SK-N-SH (cell line): Measurements from ENCODE around the gene ATG16L1. TPM values are rescaled to one million over a fixed set of nuclear protein-coding genes. Genes with fewer than 3 reads are reported as not detected.

Experiments used
- CTCF ChIA-PET: fragments of 300-600, 350-600 bp; formaldehyde crosslinking; extraction: SDS; loops from one replicate; lab custom pipeline; 2021; lab: Yijun Ruan, JAX
- POLR2A ChIA-PET: fragments of 350-600 bp; sonication (Branson Sonifier 250); formaldehyde crosslinking; extraction: SDS; loops from one replicate; lab custom pipeline; 2020; ENCODE audit warnings: antibody characterized with exemption, inconsistent platforms; lab: Yijun Ruan, JAX
- DNase-seq: peaks from one replicate; pipeline ENCODE4 v3.0.0; 2012
- H2AFZ ChIP-seq: fragments of 200-600 bp; sonication (generic); 2 replicates; pipeline ENCODE4 v1.8.1; 2016; ENCODE audit warnings: antibody characterized with exemption, mild to moderate bottlenecking, low read depth
- H3F3A ChIP-seq: fragments of 200-600 bp; sonication (generic); replicated peaks from 2 replicates; pipeline ENCODE3; 2016; ENCODE audit warnings: antibody characterized with exemption, mild to moderate bottlenecking; ENCODE audit not compliant: insufficient read depth
- H3K27ac ChIP-seq, 2 experiments: fragments of 200-500 bp in 1 of 2; fragments of 200-600 bp in 1 of 2; sonication (Bioruptor generic) in 1 of 2; sonication (generic), shearing (Covaris generic) in 1 of 2; 2 replicates each; pipeline versions ENCODE4 v1.5.1 to v1.6.1; 2014 to 2016; ENCODE audit warnings: low read depth in 2 of 2, inconsistent platforms in 1 of 2, low read length in 1 of 2, mild to moderate bottlenecking in 1 of 2, mixed read lengths in 1 of 2
- H3K27me3 ChIP-seq: fragments of 200-600 bp; sonication (generic), shearing (Covaris generic); 2 replicates; pipeline ENCODE4 v1.6.1; 2016; ENCODE audit warnings: mixed run types; ENCODE audit not compliant: insufficient read depth
- H3K36me3 ChIP-seq, 2 experiments: fragments of 200-500 bp in 1 of 2; fragments of 200-600 bp in 1 of 2; sonication (Bioruptor generic) in 1 of 2; sonication (generic) in 1 of 2; replicated peaks in 1 of 2; 2 replicates each; pipeline versions ENCODE3 to v1.5.1; 2014 to 2016; ENCODE audit warnings: low read length in 1 of 2, mild to moderate bottlenecking in 1 of 2; ENCODE audit not compliant: insufficient read depth in 2 of 2, control insufficient read depth in 1 of 2
- H3K4me1 ChIP-seq, 2 experiments: fragments of 200-500 bp in 1 of 2; fragments of 200-600 bp in 1 of 2; sonication (Bioruptor generic) in 1 of 2; sonication (generic), shearing (Covaris generic) in 1 of 2; 2 replicates each; pipeline versions ENCODE4 v1.5.1 to v1.6.1; 2014 to 2016; ENCODE audit warnings: low read depth in 1 of 2, low read length in 1 of 2, mixed run types in 1 of 2; ENCODE audit not compliant: insufficient read depth in 2 of 2, control insufficient read depth in 1 of 2
- H3K4me2 ChIP-seq: fragments of 200-600 bp; sonication (generic), shearing (Covaris generic); 2 replicates; pipeline ENCODE4 v1.6.1; 2017; ENCODE audit warnings: mixed run types
- H3K4me3 ChIP-seq, 2 experiments: fragments of 200-500 bp in 1 of 2; fragments of 200-600 bp in 1 of 2; sonication (Bioruptor generic) in 1 of 2; sonication (generic), shearing (Covaris generic) in 1 of 2; 2 replicates each; pipeline versions ENCODE4 v1.5.1 to v1.8.1; 2014 to 2016; ENCODE audit warnings: low read depth in 2 of 2, inconsistent platforms in 1 of 2, low read length in 1 of 2, mild to moderate bottlenecking in 1 of 2, mixed read lengths in 1 of 2, moderate library complexity in 1 of 2
- H3K79me2 ChIP-seq: fragments of 200-600 bp; sonication (generic); 2 replicates; pipeline ENCODE4 v1.8.1; 2017; ENCODE audit warnings: mild to moderate bottlenecking; ENCODE audit not compliant: insufficient read depth
- H3K9ac ChIP-seq: fragments of 200-600 bp; sonication (generic); 2 replicates; pipeline ENCODE4 v1.6.1; 2017; ENCODE audit warnings: mixed run types
- H3K9me2 ChIP-seq: fragments of 200-600 bp; sonication (generic); 2 replicates; pipeline ENCODE4 v1.6.1; 2017; ENCODE audit warnings: mixed run types
- H3K9me3 ChIP-seq: fragments of 200-600 bp; sonication (generic); 2 replicates; pipeline ENCODE4 v1.6.1; 2017; ENCODE audit warnings: mixed run types, mild to moderate bottlenecking, moderate library complexity
- H4K20me1 ChIP-seq: fragments of 200-600 bp; sonication (generic); 2 replicates; pipeline ENCODE4 v1.6.1; 2017; ENCODE audit warnings: mild to moderate bottlenecking, mixed run types; ENCODE audit not compliant: insufficient read depth
- CHD2 ChIP-seq: fragments of 150-350 bp; IDR thresholded peaks from 2 replicates; pipeline ENCODE4 v1.6.1; 2018; ENCODE audit warnings: low read length; ENCODE audit not compliant: partially characterized antibody
- ELF1 ChIP-seq: IDR thresholded peaks from 2 replicates; pipeline ENCODE4 v1.4.0; 2012
- GABPA ChIP-seq: IDR thresholded peaks from 2 replicates; pipeline ENCODE4 v1.4.0; 2012; ENCODE audit warnings: low read depth, mild to moderate bottlenecking
- GATA2 ChIP-seq: sonication (generic); formaldehyde crosslinking; IDR thresholded peaks from 2 replicates; pipeline ENCODE4 v1.5.0; 2020; ENCODE audit warnings: mild to moderate bottlenecking, missing genetic modification reagents
- MEF2A ChIP-seq: IDR thresholded peaks from 2 replicates; pipeline ENCODE4 v1.4.0; 2012; ENCODE audit warnings: low read depth, borderline replicate concordance
- MXI1 ChIP-seq: IDR thresholded peaks from 2 replicates; pipeline ENCODE4 v1.6.1; 2012; ENCODE audit warnings: mild to moderate bottlenecking, low read depth, low read length, improper control_type of control experiment
- RAD21 ChIP-seq: IDR thresholded peaks from 2 replicates; pipeline ENCODE4 v1.6.1; 2012; ENCODE audit warnings: mild to moderate bottlenecking, low read length
- TAF1 ChIP-seq: IDR thresholded peaks from 2 replicates; pipeline ENCODE4 v1.6.1; 2012; ENCODE audit warnings: low read depth, mild to moderate bottlenecking, low read length, moderate library complexity, borderline replicate concordance
- TEAD4 ChIP-seq: IDR thresholded peaks from 2 replicates; pipeline ENCODE4 v1.4.0; 2012; ENCODE audit warnings: mild to moderate bottlenecking, borderline replicate concordance; ENCODE audit not compliant: insufficient read depth
- YY1 ChIP-seq: IDR thresholded peaks from 2 replicates; pipeline ENCODE4 v1.4.0; 2012; ENCODE audit warnings: low read depth, mild to moderate bottlenecking
- WGBS: methylation state at CpG from one replicate; pipeline ENCODE4 v1.1.6; 2017; ENCODE audit warnings: low lambda C conversion rate; 5-methylcytosine and 5-hydroxymethylcytosine counted together
- polyA plus RNA-seq, 3 experiments: library from polyadenylated mRNA; depleted of rRNA; stranded (reverse); fragments of >200 nt; gene quantifications; 2 replicates each; pipeline ENCODE4 v1.2.3, GENCODE V29; 2012
- TF ChIP-seq, protein P1 (sequence below): fragments of 150-350 bp; IDR thresholded peaks from 2 replicates; pipeline ENCODE4 v1.6.1; 2017; ENCODE audit warnings: antibody characterized with exemption, low read length, low read depth, borderline replicate concordance
- TF ChIP-seq, protein P2 (sequence below): IDR thresholded peaks from 2 replicates; pipeline ENCODE4 v1.6.1; 2012; ENCODE audit warnings: mild to moderate bottlenecking, low read depth, low read length, moderate library complexity
- TF ChIP-seq, protein P3 (sequence below): fragments of 200-600 bp; sonication (generic); IDR thresholded peaks from 2 replicates; pipeline ENCODE4 v1.6.1; 2017; ENCODE audit warnings: antibody characterized with exemption, mild to moderate bottlenecking, moderate library complexity
- TF ChIP-seq, protein P4 (sequence below): IDR thresholded peaks from 2 replicates; pipeline ENCODE4 v1.4.0; 2012; ENCODE audit warnings: low read depth, borderline replicate concordance

The ATG16L1 gene
- polyA plus RNA-seq, 1 of the 3 experiments (the other 2 are of a cell fraction), result 22.2 TPM

DNA sequence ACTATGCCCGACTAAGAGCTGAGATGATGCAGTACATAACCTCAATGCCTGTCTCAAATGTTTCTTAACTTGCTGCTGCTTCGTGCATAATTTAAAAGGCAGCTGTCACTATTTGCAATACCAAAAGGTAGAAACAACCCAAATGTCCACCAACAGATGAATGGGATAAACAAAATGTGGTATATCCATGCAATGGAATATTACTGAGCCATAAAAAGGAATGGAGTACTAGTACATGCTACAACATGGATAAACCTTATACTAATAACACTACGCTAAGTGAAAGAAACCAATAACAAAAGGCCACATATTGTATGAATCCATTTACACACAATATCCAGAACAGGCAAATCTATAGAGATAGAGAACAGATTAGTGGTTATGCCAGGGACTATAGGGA lies 89.8 kb downstream of the ATG16L1 start:
- no peak for DNase-seq
- no peaks in the 10 kb centered on the region for H3K79me2 ChIP-seq
- peaks cover 0 to 9% of the 10 kb centered on the region in 2 experiments; a peak in 1 of 4 replicates for H3K4me1 ChIP-seq
- no peaks in the 10 kb centered on the region for H3F3A ChIP-seq
- no peak overlapping the region for H3K27ac ChIP-seq
- H3K9me2 ChIP-seq, result no peaks in the 10 kb centered on the region
- POLR2A ChIA-PET, result no interaction called here
- H3K4me2 ChIP-seq, result no peak overlapping the region
- no peak overlapping the region for H3K9ac ChIP-seq
- TF ChIP-seq, protein P1, sequence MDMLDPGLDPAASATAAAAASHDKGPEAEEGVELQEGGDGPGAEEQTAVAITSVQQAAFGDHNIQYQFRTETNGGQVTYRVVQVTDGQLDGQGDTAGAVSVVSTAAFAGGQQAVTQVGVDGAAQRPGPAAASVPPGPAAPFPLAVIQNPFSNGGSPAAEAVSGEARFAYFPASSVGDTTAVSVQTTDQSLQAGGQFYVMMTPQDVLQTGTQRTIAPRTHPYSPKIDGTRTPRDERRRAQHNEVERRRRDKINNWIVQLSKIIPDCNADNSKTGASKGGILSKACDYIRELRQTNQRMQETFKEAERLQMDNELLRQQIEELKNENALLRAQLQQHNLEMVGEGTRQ, result no peak
- TF ChIP-seq, protein P2, sequence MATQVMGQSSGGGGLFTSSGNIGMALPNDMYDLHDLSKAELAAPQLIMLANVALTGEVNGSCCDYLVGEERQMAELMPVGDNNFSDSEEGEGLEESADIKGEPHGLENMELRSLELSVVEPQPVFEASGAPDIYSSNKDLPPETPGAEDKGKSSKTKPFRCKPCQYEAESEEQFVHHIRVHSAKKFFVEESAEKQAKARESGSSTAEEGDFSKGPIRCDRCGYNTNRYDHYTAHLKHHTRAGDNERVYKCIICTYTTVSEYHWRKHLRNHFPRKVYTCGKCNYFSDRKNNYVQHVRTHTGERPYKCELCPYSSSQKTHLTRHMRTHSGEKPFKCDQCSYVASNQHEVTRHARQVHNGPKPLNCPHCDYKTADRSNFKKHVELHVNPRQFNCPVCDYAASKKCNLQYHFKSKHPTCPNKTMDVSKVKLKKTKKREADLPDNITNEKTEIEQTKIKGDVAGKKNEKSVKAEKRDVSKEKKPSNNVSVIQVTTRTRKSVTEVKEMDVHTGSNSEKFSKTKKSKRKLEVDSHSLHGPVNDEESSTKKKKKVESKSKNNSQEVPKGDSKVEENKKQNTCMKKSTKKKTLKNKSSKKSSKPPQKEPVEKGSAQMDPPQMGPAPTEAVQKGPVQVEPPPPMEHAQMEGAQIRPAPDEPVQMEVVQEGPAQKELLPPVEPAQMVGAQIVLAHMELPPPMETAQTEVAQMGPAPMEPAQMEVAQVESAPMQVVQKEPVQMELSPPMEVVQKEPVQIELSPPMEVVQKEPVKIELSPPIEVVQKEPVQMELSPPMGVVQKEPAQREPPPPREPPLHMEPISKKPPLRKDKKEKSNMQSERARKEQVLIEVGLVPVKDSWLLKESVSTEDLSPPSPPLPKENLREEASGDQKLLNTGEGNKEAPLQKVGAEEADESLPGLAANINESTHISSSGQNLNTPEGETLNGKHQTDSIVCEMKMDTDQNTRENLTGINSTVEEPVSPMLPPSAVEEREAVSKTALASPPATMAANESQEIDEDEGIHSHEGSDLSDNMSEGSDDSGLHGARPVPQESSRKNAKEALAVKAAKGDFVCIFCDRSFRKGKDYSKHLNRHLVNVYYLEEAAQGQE, result no peak
- H3K4me3 ChIP-seq, result no peak overlapping the region
- CTCF ChIA-PET, result interaction anchor here (0.7 to 1.1 kb wide), 2 partner anchors 13 to 75 kb away, joined by 3 read pairs; partner anchors contain the start of gene DGKD
- H4K20me1 ChIP-seq, result no peaks in the 10 kb centered on the region
- no peak overlapping the region for H2AFZ ChIP-seq
- H3K9me3 ChIP-seq, result 0 out of 2 replicates have a peak, but pooled peaks cover 3% of the 10 kb centered on the region
- WGBS, result 96% methylated on average over 3 of the region's 3 CpGs
- no peaks in the 10 kb centered on the region for H3K27me3 ChIP-seq
- H3K36me3 ChIP-seq, result no peaks in the 10 kb centered on the region

DNA sequence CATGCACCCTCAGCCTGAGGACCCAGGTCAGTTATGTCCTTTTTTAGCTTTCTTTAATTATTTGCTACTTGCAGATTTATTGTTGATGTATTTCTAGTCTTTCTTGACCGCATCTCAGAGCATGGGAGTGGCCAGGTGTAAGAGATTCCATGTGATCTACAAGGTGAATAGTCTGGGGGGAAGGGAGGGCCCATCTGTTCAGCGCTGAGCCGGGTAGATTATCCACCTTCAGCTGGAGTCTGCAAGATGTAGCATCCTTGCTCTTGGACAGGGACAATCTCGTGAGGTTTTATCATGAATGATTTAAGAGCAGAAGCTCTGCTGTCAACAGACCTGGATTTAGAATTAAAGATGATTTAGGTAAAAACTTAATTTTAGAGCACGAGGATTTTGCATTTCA lies 90.8 kb downstream of the ATG16L1 start:
- 87% methylated on average over 5 of the region's 5 CpGs for WGBS
- Histone ChIP-seq H3K36me3 (no peaks in the 10 kb centered on the region), H3K9me3 (0 out of 2 replicates have a peak, but pooled peaks cover 3% of the 10 kb centered on the region), H3K9me2 (no peaks in the 10 kb centered on the region), H3K4me1 (peaks cover 0 to 9% of the 10 kb centered on the region in 2 experiments; a peak in 1 of 4 replicates), H3K4me3 (no peak overlapping the region), H3K27me3 (no peaks in the 10 kb centered on the region), H3K4me2 (no peak overlapping the region), H2AFZ (no peak overlapping the region), H3F3A (no peaks in the 10 kb centered on the region), H4K20me1 (no peaks in the 10 kb centered on the region), H3K9ac (no peak overlapping the region), H3K27ac (no peak overlapping the region), H3K79me2 (no peaks in the 10 kb centered on the region)
- ChIA-PET POLR2A (no interaction called here), CTCF (interaction anchor here (0.7 to 2.0 kb wide), 3 partner anchors 12 to 101 kb away, joined by 3 to 6 read pairs (median 3); partner anchors contain the start of gene DGKD)
- DNase-seq, result no peak
- TF ChIP-seq ELF1 (no peak), MEF2A (no peak), GATA2 (CRISPR knock-in tag) (no peak), YY1 (no peak), GABPA (no peak), CHD2 (no peak), RAD21 (no peak), MXI1 (no peak), TAF1 (no peak), TEAD4 (no peak)
- TF ChIP-seq, protein P3, sequence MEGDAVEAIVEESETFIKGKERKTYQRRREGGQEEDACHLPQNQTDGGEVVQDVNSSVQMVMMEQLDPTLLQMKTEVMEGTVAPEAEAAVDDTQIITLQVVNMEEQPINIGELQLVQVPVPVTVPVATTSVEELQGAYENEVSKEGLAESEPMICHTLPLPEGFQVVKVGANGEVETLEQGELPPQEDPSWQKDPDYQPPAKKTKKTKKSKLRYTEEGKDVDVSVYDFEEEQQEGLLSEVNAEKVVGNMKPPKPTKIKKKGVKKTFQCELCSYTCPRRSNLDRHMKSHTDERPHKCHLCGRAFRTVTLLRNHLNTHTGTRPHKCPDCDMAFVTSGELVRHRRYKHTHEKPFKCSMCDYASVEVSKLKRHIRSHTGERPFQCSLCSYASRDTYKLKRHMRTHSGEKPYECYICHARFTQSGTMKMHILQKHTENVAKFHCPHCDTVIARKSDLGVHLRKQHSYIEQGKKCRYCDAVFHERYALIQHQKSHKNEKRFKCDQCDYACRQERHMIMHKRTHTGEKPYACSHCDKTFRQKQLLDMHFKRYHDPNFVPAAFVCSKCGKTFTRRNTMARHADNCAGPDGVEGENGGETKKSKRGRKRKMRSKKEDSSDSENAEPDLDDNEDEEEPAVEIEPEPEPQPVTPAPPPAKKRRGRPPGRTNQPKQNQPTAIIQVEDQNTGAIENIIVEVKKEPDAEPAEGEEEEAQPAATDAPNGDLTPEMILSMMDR, result no peak
- TF ChIP-seq, protein P2, result no peak
- TF ChIP-seq, protein P4, sequence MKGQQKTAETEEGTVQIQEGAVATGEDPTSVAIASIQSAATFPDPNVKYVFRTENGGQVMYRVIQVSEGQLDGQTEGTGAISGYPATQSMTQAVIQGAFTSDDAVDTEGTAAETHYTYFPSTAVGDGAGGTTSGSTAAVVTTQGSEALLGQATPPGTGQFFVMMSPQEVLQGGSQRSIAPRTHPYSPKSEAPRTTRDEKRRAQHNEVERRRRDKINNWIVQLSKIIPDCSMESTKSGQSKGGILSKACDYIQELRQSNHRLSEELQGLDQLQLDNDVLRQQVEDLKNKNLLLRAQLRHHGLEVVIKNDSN, result no peak
